ENCODE data around the gene OTC.

DNA sequence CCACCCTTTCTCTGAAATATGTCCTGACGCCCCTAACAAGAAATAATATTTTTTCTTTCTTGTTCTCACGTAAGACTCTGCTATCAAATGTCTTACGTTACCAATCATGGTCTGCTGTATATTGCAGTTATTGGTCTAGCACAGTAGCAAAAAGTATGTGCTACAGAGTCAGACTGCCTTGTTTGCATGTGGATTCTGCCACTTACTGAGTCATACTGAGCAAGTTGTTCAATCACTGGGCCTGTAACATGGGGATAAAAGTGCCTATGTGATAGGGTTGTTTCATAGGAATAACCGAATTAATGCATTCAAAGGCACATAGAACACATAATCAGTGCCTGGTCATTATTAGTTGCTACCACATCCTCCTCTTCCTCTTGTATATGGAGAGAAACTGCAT is 39.2 kb upstream of the OTC start:
- TF ChIP-seq, protein P1, sequence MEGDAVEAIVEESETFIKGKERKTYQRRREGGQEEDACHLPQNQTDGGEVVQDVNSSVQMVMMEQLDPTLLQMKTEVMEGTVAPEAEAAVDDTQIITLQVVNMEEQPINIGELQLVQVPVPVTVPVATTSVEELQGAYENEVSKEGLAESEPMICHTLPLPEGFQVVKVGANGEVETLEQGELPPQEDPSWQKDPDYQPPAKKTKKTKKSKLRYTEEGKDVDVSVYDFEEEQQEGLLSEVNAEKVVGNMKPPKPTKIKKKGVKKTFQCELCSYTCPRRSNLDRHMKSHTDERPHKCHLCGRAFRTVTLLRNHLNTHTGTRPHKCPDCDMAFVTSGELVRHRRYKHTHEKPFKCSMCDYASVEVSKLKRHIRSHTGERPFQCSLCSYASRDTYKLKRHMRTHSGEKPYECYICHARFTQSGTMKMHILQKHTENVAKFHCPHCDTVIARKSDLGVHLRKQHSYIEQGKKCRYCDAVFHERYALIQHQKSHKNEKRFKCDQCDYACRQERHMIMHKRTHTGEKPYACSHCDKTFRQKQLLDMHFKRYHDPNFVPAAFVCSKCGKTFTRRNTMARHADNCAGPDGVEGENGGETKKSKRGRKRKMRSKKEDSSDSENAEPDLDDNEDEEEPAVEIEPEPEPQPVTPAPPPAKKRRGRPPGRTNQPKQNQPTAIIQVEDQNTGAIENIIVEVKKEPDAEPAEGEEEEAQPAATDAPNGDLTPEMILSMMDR (IDR thresholded peaks at IDR 0.05), result no peak
- TF ChIP-seq EZH2 (IDR thresholded peaks at IDR 0.05), result no peak
